Gastrocnemius medialis (tissue), 4 donors: ENCODE results near the gene PPP2R5E.

ENCODE experiments used
- CTCF ChIP-seq, 5 experiments: fragments of 450-650 bp in 3 of 5; fragments of 200-600 bp in 2 of 5; sonication (generic) in 2 of 5; IDR thresholded peaks in 4 of 5; conservative IDR thresholded peaks in 1 of 5; 1 replicate in 4 of 5; 2 replicates in 1 of 5; pipeline ENCODE4 v1.5.1; 2016 to 2019; ENCODE audit warnings: antibody characterized with exemption in 5 of 5, mild to moderate bottlenecking in 3 of 5, moderate library complexity in 3 of 5
- POLR2A ChIP-seq, 2 donors: fragments of 450-650 bp; IDR thresholded peaks; one replicate each; pipeline ENCODE4 v1.6.1; 2017; ENCODE audit warnings: antibody characterized with exemption in 2 of 2, mild to moderate bottlenecking in 2 of 2, moderate library complexity in 2 of 2

GRCh38 chr14:63468294-63468693 is 74.9 kb downstream of the PPP2R5E start:
- no peak for TF ChIP-seq CTCF (IDR thresholded peaks at IDR 0.05 in 4 of 5, conservative IDR thresholded peaks at IDR 0.05 in 1 of 5)
- TF ChIP-seq POLR2A (IDR thresholded peaks at IDR 0.05), result no peak
